GM19397 (cell line): ENCODE results near the gene NR2F1.

Source experiments
- ATAC-seq: cut with Tn5 transposase; IDR thresholded peaks from one replicate; pipeline ENCODE4 v1.9.1; 2021; ENCODE audit warnings: mild to moderate bottlenecking, moderate library complexity; ENCODE audit not compliant: unreplicated experiment

NR2F1 gene

DNA sequence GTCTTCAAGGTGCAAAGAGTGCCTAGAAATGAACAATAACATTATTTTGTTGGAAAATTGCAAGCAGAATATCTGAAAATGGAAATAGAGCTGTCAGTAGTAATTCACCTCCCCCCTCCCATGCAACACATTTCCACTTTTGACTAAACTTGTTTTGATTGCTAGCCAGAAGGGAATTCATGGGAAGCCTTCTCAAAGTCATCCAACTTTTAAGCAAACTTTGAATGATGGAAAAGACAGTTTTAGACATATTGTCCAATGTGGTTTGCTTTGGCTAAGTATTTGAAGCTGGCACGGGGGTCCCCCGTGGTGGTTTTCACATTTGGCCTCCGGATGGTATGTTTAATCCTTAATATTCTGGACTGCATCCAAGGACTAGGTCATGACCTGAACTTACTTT is 7.5 kb downstream of the NR2F1 start:
- ATAC-seq = no peak

DNA sequence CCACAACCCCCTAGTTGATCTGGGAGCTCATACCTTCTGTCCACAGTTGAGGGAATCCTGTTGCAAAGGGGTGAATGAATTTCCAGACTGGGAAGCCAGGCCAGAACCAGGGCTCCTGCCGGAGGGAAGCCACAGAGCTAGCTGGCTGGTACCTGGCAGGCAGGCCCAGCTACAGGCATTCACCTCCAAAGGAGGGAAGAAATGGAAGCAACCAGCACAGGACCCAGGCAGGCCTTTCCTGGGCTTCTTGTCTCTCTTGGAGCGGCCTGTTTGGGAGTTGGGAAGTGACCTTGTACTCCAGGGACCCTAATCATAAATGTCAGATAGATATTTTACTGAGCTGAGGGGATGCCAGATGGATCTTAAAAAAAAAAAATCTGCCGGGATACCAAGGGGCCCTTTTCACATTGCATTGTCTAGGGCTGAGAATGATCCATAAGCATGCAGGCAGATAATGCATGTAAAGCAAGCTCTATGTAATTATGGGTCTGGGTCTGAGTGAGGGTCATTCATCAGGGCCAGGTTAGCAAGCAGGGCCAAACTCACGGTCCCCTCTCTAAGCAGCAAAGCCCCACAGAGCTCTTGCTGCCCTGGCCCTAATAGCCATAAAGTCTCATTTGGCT is 8.4 kb downstream of the NR2F1 start:
- no peak for ATAC-seq

DNA sequence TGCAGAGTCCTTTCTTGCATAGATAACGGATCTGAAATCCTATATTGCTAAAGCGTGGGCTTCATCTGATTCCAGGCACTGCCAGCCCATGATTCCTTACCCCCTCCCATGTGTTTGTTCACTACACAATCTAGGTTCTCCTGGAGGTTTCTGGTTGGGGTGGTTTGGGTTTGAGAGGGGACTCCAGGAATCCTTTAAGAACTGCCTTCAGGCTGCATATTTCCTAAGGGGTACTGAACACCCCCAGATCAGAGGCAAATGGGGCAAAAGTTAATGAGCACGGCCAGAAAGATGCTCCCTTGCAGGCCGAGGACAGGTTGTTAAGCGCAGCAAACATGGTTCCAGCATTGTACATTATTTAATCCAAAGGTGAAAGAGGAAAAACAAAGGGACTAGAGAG is 9.9 kb downstream of the NR2F1 start:
- no peak for ATAC-seq

DNA sequence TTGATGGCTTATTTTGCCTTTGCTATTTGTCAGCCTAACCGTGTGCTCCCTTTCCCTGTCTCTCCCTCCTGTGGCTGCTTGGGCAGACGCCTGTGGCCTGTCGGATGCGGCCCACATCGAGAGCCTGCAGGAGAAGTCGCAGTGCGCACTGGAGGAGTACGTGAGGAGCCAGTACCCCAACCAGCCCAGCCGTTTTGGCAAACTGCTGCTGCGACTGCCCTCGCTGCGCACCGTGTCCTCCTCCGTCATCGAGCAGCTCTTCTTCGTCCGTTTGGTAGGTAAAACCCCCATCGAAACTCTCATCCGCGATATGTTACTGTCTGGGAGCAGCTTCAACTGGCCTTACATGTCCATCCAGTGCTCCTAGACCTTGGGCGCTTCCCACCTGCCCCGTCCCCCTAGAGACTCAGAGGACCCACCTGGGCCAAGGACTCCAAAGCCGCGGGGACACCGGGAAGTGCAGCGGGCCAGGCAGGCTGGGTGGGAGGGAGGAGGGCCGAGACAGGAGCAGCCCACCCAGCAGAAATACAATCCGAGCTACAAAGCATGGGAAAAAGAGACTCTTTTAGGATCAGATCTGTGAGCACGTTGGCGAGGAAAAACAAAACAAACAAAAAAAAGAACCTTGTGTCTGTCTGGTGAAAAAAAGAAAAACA is 10.6 kb downstream of the NR2F1 start:
- no peak for ATAC-seq

DNA sequence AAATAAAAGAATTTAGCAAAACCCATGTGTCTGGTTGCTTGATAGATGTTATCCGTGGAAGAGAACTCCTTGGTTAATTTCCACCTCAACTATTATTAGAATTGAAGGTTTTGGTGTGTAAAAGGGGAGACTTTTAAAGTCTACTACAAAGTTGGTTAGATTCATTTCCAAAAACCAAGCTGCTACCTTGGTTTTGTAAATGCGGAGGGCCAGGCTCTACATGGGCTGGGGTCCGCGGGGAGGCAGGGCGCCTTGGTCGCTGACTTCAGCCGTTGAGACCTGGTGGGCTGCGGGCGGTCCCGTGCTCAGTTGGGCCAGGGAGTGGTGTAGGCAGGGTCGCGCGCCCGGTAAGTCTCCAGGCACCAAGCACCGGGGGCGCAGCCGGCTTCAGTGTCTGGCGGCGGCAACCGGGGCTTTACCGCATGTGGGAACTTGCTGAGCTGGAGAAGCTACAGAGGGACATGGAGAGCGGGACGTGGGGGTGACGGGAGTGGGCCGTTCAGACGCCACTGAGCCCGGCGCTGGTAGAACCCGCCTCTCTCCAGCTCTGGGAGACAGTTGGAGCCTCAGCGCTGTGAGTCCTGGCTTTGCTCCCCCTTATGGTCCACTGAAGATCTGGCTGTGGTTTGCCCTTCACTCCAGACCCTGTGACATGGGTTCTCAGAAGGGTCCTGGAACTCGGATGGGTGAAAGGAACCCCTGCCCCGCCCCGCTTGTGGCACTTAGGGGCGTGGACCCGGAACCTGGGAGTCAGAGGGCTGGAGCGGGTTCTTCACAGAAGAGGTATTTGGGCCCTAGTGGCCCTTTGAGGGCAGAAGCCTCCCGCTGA is 11.8 kb downstream of the NR2F1 start:
- ATAC-seq = no peak

DNA sequence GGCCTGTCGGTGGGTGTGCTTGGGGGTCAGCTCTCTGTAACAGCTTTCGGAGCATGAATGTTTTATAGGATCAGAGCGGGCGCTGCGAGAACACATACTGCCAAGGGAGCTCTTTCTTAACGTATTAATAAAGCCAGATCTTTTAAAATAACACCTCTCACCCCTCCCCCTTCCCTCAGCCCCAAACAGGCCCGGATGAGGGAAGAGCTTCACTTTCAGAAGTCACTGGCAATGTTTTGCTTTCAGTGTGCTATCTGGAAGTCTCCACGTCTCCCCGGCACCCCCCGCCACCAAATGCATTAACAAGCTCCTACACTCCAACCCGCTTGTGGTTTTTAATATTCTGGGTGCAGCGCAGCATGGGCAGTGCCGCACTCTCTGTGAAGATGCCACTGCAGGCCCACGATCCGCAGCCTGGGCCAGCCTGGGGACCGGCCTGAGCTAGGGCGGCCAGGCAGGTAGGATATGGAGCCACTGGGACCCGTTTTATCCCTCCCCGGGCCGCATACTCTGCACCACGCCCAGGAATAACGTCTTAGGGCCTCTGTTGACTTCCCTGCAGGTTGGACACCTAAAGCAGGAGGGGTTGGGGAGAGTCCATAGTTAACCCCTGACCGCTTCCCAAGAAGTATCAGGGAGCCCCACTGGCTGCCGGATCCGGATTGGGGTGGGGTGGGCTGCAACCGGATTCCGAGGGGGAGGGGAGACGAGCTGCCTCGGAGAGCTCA is 12.6 kb downstream of the NR2F1 start:
- no peak for ATAC-seq

DNA sequence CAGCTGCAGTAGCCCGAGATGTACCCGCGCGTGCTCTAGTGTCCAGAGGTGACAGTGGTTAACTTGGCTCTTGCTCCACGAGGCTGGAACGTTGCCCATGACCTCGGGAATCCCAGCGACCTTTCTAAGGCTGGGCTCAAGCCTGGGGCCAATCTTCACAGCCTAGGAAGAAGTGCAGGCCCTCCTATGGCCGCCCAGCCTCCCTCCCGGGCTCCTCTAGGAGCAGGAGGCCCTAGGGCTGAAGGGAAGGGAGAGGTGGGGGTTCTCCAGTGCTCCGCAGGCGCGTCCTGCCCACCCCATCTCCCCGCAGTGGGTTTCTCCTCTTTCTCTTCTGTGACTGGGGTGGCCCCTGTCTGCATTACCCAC is 13.3 kb downstream of the NR2F1 start:
- ATAC-seq = no peak

DNA sequence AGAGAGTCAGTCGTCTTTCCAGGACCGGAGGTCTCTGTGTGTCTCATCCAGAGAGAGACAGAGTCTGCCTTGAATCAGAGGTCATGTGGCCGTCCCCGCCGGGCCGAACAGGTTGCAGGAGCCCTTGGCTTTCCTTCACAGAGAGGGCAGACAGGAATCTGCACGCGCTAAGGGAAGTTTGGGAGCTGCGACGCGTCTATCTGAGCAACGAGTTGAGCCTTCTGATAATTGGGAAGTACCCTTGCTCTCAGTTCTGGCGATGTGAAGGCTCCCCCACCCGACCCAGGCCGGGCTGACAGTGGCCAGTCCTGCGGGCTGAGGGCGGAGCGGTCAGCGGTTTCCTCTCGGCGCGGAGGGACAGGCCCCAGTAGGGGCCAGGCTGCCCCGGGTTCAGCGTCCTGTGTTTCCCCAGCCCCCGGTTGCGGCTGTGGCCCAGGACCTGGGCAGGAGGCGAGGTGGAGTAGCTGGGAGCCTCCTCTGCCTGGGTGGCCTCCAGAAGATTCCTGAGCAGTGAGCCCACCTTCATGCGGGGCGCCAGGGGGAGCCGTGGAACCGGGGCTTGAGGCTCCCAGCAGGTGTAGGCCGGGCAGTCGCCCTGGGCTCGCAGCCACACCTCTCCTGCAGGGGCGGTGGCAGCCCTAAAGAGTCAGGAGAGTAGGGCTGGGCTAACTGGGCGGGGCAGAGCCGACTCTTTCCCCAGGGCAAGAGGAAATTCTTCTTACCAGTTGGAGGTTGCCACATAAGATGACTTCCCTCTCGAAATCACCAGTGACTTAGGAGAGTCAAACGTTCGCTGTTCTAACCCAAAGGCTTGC is 13.9 kb downstream of the NR2F1 start:
- ATAC-seq = no peak

DNA sequence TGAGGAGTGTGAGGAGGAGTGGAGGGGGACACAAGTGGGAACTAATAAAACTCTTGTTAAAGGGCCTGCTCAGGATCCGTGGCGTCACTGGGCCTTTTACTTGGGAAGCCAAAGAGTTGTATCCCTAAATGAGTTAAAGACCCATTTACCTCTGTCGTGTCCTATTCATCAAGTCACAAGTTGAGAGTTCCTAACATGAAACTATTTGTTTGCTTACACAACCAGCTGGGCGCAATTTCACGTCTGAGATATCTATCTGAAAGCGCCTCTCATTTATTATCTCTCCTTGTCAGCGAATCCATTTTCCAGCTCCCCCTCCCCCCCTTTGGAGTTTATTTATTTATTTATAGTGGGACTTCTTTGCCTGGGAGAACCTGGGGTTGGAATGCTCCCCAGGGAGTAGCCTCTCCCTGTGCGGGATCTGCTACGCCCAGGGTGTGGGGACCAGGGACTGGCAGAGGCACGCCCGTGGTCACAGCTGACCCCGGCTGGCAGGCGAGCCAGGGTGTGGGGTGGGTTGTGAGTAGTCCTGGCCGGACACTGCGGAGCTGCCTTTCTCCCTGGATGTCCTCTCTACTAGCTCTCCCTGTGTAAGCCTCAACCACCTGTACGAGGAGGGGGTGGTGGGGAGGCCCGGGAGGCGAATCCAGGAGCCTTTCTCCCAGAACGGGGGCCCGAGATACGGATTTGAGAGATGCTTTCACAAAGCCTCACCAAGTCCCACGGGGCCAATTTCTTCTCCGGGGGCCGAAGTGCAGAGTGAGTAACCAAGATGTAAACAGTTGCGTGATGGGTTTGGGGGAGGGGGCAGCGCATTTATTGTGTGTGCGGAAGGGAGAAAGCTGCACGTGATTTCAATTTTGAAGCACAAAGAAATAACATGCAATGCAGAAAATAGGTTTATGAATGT is 15.3 kb downstream of the NR2F1 start:
- no peak for ATAC-seq

DNA sequence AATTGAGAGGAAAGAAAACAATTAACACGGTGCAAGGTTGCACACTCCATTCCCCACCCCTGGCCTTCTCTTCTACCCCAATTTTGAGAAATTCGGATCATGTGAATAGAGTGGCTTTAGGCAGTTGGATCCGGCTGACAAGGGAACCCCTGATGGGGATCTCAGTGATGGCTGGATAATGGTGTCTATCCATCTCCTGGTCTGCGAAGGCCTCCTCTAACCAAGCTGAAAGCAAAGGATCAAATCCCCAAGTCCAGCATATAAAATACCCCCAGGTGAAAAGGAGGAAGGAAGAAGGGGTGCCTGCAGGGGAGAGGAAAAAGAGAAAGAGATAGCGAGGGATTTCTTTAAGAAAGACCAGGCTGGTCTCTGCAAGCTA is 16.0 kb downstream of the NR2F1 start:
- no peak for ATAC-seq

DNA sequence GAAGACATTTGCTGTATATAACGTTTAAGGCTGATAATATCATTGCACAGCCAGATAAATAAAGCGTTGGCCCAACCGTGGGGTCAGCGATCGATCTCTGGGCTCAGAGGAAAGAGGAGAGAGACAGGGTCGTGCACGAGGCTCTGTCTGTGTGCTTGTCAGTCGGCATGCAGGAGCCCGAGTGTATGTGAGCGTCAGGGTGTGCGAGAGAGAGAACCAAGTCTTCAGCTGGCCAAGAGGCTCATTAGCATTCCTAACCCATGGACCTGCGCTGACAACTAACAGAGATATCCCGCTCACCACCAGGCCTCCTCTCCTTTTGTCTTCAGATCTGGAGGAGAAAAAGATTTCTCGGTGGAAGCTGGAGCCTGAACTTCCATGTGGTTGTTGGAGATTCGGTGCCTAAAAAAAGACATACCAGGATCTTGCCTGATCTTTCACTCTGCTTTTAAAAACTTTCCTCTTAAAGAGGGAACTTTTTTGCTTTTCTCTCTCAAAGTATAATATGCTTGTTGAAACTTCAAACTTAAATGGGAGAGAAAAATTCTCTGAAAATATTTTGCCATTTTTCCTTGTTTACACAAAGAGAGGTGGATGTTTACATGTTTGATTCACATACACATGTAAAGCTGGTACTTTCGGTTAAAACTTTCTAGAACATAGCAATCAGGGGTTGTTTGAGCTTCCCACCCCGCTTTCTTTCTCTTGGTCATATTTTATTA is 16.5 kb downstream of the NR2F1 start:
- ATAC-seq = no peak

DNA sequence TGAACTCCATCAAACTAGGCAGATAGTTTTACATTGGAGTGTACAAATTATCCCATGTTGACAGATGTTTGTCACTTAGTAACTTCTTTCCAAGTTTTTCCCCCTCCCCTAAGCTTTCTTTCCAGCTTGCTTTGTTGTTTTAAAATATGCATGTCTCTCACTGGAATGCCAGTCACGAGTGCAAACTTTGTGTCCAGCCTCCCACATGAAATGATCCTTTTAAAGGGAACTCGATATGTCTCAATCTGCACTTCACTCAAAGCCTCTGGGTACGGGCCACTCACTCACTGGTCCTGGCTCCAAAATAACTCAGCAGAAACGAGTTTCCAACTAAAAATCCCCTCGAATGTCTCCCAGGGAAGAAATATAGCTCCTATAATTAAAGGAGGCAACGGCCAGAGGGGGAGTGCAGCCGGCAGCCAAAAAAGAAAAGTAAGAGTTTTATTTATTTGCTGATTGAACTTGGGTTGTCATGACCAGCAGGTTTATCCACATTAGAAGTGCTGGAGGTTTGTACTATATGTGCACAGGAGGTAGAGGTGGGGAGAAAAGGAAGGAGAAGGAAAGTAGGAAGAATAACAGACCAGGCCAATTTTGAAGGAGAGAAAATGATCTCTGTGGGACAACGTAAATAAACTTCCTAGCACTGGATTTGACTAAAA is 17.5 kb downstream of the NR2F1 start:
- ATAC-seq = no peak

DNA sequence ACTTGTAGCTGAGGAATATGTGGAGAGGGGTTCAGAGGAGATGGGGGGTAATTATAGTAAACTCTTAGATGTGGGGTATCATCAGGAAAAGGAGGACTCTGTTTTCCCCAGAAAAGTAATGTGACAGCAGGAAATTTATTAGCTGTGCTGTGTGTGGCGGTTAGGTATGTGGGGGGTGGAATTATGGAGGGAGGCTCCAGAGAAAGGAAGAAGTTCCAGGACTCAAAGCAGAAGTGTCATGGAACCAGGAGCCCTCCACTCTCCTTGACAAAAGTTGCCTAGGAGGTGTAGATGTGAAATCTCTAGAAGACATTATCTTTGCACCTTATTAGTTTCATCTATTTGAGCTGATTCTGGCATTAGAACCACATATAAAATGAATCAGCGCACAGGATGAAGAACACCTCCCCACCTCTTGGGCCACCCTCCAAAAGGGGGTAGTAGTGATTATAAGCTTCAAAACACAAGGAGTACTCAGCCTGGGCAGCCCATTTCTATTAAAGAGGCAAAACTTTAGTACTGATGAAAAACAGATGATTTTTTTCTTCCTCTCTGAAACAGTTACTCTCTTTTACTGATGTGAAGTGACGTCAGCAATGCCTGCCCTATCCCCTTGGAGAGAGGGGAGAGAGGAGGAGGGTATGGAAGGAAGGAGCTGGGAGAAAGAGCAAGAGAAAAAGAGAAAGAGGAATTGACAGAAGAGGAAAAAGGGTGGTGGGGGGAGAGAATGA is 18.2 kb downstream of the NR2F1 start:
- ATAC-seq = no peak

DNA sequence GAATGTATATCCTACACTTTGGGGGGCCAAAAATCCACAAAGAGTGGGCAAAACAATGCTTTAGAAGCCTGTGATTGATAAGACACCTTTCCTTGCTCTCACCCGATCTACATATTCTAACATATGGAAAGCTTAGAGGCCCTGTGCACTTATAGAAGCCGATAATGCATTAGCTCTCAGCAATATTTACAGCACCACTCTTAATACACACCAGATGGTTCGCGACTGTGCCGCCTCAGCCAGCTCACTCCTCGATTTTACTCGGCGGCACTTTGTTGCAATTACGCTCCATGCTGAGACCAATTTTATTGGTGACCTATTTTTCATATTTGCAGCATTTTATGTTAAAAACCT is 18.8 kb downstream of the NR2F1 start:
- ATAC-seq = no peak

DNA sequence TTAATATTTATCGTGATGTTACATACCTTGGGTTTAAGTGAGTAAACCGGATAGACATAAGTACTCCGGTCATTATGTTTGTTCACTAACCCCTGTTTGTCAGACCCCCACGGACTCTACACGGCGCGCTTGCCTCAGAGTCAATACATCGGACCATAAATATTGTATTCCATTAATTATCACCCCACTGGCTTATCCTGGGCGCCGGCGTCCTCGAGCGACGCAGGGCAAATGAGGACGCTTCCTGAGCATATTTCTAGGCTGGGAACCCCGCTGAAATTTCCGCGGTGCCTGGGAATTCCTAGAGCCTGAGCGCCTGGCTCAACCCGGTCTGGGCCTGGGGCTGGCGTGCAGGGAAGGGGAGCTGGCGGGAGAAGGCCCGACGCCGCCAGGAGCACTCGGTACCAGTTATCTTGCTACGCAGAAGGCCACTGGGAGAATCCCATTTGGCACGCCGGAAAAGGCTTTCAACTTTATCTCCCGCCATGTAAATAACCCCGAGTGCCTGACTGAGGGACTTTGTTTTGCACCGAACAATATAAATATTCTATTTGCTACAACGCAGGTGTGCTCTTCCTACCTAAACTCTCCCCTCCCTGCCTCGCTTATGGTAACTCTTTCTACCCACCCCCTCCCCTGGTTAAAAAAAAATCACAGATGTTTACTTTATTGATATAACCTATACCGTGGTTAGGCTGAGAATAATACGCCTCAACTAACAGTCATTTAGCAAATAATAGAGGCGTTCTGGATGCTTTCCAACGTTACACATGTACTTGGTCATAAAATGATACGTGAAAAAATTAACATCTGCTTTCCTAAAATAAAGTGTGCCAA is 19.4 kb downstream of the NR2F1 start:
- no peak for ATAC-seq

DNA sequence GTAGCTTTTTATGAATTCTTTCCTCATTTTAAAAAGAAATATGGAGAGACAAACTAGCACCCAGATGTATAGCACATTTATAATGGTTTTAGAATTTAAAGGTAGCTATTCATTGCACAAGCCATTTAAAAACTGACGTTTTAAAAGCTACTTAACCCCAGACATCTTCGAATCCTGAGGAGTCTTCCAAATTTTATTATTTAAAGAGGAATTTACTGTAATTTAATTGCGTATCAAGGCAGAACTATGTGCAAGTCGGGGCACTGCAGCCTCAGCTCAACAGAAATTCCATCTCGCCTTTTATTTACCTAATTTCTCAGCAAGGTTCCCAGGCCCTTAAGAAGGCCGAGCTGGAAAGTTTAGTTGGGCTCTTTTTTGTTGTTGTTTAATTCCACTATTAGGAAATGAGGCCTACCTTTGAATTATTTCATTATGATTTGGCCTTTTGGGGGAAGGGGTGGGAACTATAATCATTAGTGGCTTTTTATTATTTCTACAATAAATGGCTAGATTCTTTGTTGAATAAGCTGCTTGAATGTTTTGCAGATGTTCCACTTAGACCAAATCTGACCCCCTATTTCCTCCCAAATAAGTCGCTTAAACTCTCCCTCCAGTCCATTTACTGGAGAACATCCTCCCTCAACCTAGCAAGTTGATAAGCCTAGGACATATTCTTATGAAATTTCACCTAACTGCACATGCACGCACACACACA is 20.2 kb downstream of the NR2F1 start:
- no peak for ATAC-seq
